D341Med (cell line): ENCODE results near the gene PITPNB.
A peak's percentile ranks its signal among the peaks of the same experiment; 100 is the strongest.

Experiments
- DNase-seq: peaks from one replicate; pipeline ENCODE4 v3.0.0; 2012; ENCODE audit warnings: low spot score

Gene PITPNB

GRCh38 chr22:27832606-27833005 is 86.5 kb downstream of the PITPNB start:
- no peak for DNase-seq

GRCh38 chr22:27829620-27830019 is 89.4 kb downstream of the PITPNB start:
- DNase-seq = no peak

GRCh38 chr22:27827604-27828587 is 91.2 kb downstream of the PITPNB start:
- no peak for DNase-seq

- DNase-seq = no peak
These were observed 93.9 kb downstream of the PITPNB start for GRCh38 chr22:27825174-27825573.

GRCh38 chr22:27823221-27823620 is 95.8 kb downstream of the PITPNB start:
- DNase-seq = no peak

- DNase-seq = no peak
These were observed 97.9 kb downstream of the PITPNB start for GRCh38 chr22:27820896-27821866.

- DNase-seq = no peak
These were observed 102.5 kb downstream of the PITPNB start for GRCh38 chr22:27816552-27816951.

GRCh38 chr22:27815826-27816530 is 103.1 kb downstream of the PITPNB start:
- no peak for DNase-seq

- no peak for DNase-seq
These were observed 104.1 kb downstream of the PITPNB start for GRCh38 chr22:27814993-27815392.

GRCh38 chr22:27811778-27812177 is 107.3 kb downstream of the PITPNB start:
- no peak for DNase-seq

- no peak for DNase-seq
These were observed 108.4 kb downstream of the PITPNB start for GRCh38 chr22:27810609-27811151.

GRCh38 chr22:27809700-27810608 is 109.1 kb downstream of the PITPNB start:
- DNase-seq = no peak

- DNase-seq = no peak
These were observed 109.8 kb downstream of the PITPNB start for GRCh38 chr22:27809226-27809603.

GRCh38 chr22:27808451-27809225 is 110.4 kb downstream of the PITPNB start:
- DNase-seq = no peak

GRCh38 chr22:27805841-27806240 is 113.2 kb downstream of the PITPNB start:
- DNase-seq = no peak

GRCh38 chr22:27804470-27805297 is 114.4 kb downstream of the PITPNB start:
- peak; percentile 89 for DNase-seq

GRCh38 chr22:27803841-27804415 is 115.1 kb downstream of the PITPNB start:
- no peak for DNase-seq

GRCh38 chr22:27802346-27803073 is 116.5 kb downstream of the PITPNB start:
- no peak for DNase-seq
